Measurements from ENCODE around the gene DDR1.
"Not testable (repeated sequence)": the region's sequence is repeated elsewhere in the genome, so short reads cannot be mapped to it uniquely, and the experiment has no call there.

Gene DDR1

GRCh38 chr6:30854285-30855040, 29.9 kb upstream of the DDR1 start:
- DNase-seq (ENCODE audit: low read depth in 2 of 2), result no peak

GRCh38 chr6:30855429-30856075, 28.8 kb upstream of the DDR1 start:
- no peak for DNase-seq (ENCODE audit: low read depth in 2 of 2)

- DNase-seq (ENCODE audit: low read depth in 2 of 2), result no peak
These were observed 27.2 kb upstream of the DDR1 start for GRCh38 chr6:30857112-30857511.

- DNase-seq (ENCODE audit: low read depth in 2 of 2), result no peak
These were observed 26.8 kb upstream of the DDR1 start for GRCh38 chr6:30857549-30857948.

- DNase-seq (ENCODE audit: low read depth in 2 of 2), result not testable (repeated sequence)
These were observed 24.6 kb upstream of the DDR1 start for GRCh38 chr6:30859726-30860125.

- DNase-seq (ENCODE audit: low read depth in 2 of 2), result no peak
These were observed 22.9 kb upstream of the DDR1 start for GRCh38 chr6:30861257-30862048.

- DNase-seq (ENCODE audit: low read depth in 2 of 2), result no peak
These were observed 22.0 kb upstream of the DDR1 start for GRCh38 chr6:30862156-30862875.

GRCh38 chr6:30864325-30864724, 20.0 kb upstream of the DDR1 start:
- DNase-seq (ENCODE audit: low read depth in 2 of 2), result no peak

- not testable (repeated sequence) for DNase-seq (ENCODE audit: low read depth in 2 of 2)
These were observed 15.0 kb upstream of the DDR1 start for GRCh38 chr6:30869241-30869749.

GRCh38 chr6:30870546-30870945, 13.8 kb upstream of the DDR1 start:
- DNase-seq (ENCODE audit: low read depth in 2 of 2), result no peak

- DNase-seq (ENCODE audit: low read depth in 2 of 2), result no peak
These were observed 12.6 kb upstream of the DDR1 start for GRCh38 chr6:30871592-30872183.

GRCh38 chr6:30873137-30873640, 11.1 kb upstream of the DDR1 start:
- no peak for DNase-seq (ENCODE audit: low read depth in 2 of 2)

- DNase-seq (ENCODE audit: low read depth in 2 of 2), result not testable (repeated sequence)
These were observed 10.5 kb upstream of the DDR1 start for GRCh38 chr6:30873795-30874194.

GRCh38 chr6:30875244-30876038, 8.9 kb upstream of the DDR1 start:
- DNase-seq (ENCODE audit: low read depth in 2 of 2), result no peak

- no peak for DNase-seq (ENCODE audit: low read depth in 2 of 2)
These were observed 8.1 kb upstream of the DDR1 start for GRCh38 chr6:30876039-30876730.

- peak; percentile 76 to 81 for DNase-seq (ENCODE audit: low read depth in 2 of 2)
These were observed 6.7 kb upstream of the DDR1 start for GRCh38 chr6:30877419-30878262.

GRCh38 chr6:30879684-30880427, 4.5 kb upstream of the DDR1 start:
- DNase-seq (ENCODE audit: low read depth in 2 of 2), result no peak

GRCh38 chr6:30880698-30881252, 3.5 kb upstream of the DDR1 start:
- DNase-seq (ENCODE audit: low read depth in 2 of 2), result no peak
